HL-60 (cell line): Measurements from ENCODE around the gene LOXL1.

Source experiments
- DNase-seq, 2 experiments: peaks; one replicate each; pipeline ENCODE4 v3.0.0-alpha.2; 2010 to 2020; ENCODE audit warnings: low read depth in 1 of 2, low spot score in 1 of 2
- H3K27ac ChIP-seq: fragments of 250-450 bp; sonication (Bioruptor Pico); replicated peaks from 2 replicates; pipeline ENCODE4 v1.5.1; 2020; ENCODE audit warnings: mild to moderate bottlenecking, moderate library complexity
- H3K27me3 ChIP-seq: fragments of 250-450 bp; sonication (Bioruptor Pico); 2 replicates; pipeline ENCODE4 v1.5.1; 2021; ENCODE audit warnings: mild to moderate bottlenecking, moderate library complexity; ENCODE audit not compliant: insufficient read depth, poor library complexity, severe bottlenecking
- H3K4me3 ChIP-seq: replicated peaks from 2 replicates; pipeline ENCODE4 v1.5.1; 2011; ENCODE audit warnings: mild to moderate bottlenecking, control low read depth, low read length; ENCODE audit not compliant: insufficient read depth
- CTCF ChIP-seq: IDR thresholded peaks from one replicate; pipeline ENCODE4 v1.5.1; 2011; ENCODE audit warnings: low read length, control low read depth, inconsistent platforms; ENCODE audit not compliant: insufficient read depth
- GABPA ChIP-seq: IDR thresholded peaks from 2 replicates; pipeline ENCODE4 v1.6.1; 2012; ENCODE audit warnings: low read depth
- POLR2AphosphoS5 ChIP-seq: IDR thresholded peaks from 2 replicates; pipeline ENCODE4 v1.6.1; 2012; ENCODE audit warnings: low read depth
- SPI1 ChIP-seq: IDR thresholded peaks from 2 replicates; pipeline ENCODE4 v1.6.1; 2012; ENCODE audit warnings: low read depth, mild to moderate bottlenecking, borderline replicate concordance
- TF ChIP-seq, protein P1 (sequence below): IDR thresholded peaks from 2 replicates; pipeline ENCODE4 v1.6.1; 2012; ENCODE audit warnings: low read depth; ENCODE audit not compliant: insufficient replicate concordance

LOXL1 gene

DNA sequence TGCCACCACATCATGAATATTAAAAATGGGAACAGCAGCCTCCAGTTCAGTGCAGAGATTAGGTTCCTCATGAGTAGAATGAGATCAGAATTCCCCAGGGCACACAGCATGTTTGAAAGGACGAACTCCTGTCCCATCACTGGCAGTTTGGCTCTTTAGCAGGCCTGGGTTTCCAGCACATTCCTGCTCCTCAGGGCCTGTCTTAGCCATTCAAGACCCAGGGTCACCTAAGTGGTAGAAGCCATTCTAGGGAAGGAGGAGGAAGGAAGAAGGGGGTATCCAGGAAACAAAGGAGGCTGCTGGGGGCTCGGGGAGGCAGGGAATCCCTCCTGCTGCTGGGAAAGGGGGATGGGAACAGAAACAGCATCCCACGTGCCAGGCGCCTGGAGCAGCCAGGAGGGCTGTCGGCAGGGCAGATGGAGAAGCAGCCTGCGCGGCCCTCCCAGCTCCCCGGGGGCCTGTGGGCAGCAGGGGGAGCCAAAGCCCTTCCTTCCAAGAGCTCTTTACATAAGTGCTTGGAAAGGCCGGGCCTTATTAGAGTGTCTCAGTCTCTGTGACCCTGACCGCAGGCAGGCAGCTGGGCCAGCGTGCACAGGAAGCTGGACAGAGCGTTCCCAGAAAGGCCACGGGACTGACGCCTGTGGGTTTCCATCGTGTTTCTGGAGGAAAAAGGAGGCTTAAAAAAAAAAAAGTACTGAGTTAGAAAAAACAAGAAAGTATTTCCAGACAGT, 24.7 kb downstream of the LOXL1 start:
- Histone ChIP-seq H3K27ac (no peak overlapping the region), H3K27me3 (no peaks in the 10 kb centered on the region), H3K4me3 (no peak overlapping the region)
- peak; percentile 52 to 75 for DNase-seq
- TF ChIP-seq, protein P1, sequence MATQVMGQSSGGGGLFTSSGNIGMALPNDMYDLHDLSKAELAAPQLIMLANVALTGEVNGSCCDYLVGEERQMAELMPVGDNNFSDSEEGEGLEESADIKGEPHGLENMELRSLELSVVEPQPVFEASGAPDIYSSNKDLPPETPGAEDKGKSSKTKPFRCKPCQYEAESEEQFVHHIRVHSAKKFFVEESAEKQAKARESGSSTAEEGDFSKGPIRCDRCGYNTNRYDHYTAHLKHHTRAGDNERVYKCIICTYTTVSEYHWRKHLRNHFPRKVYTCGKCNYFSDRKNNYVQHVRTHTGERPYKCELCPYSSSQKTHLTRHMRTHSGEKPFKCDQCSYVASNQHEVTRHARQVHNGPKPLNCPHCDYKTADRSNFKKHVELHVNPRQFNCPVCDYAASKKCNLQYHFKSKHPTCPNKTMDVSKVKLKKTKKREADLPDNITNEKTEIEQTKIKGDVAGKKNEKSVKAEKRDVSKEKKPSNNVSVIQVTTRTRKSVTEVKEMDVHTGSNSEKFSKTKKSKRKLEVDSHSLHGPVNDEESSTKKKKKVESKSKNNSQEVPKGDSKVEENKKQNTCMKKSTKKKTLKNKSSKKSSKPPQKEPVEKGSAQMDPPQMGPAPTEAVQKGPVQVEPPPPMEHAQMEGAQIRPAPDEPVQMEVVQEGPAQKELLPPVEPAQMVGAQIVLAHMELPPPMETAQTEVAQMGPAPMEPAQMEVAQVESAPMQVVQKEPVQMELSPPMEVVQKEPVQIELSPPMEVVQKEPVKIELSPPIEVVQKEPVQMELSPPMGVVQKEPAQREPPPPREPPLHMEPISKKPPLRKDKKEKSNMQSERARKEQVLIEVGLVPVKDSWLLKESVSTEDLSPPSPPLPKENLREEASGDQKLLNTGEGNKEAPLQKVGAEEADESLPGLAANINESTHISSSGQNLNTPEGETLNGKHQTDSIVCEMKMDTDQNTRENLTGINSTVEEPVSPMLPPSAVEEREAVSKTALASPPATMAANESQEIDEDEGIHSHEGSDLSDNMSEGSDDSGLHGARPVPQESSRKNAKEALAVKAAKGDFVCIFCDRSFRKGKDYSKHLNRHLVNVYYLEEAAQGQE, result no peak
- peak; percentile 60 for TF ChIP-seq CTCF

DNA sequence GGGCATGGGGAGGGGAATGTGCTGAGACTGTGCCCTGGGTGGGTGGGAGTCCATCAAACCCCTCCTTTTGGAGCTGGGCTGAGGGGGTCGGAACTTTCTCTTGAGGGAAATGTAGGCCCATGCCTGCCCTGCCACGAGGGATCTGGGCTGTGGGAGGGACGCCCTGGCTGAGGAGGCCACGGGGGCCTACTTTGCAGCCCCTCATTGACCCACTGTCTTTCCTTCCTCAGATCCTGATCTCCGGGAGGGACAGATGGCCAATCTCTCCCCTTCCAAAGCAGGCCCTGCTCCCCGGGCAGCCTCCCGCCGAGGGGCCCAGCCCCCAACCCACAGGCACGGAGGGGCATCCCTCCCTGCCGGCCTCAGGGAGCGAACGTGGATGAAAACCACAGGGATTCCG, 25.3 kb downstream of the LOXL1 start:
- H3K4me3 ChIP-seq, result no peak overlapping the region
- TF ChIP-seq SPI1 (no peak), POLR2AphosphoS5 (no peak), CTCF (no peak), GABPA (no peak)
- TF ChIP-seq, protein P1, result no peak

DNA sequence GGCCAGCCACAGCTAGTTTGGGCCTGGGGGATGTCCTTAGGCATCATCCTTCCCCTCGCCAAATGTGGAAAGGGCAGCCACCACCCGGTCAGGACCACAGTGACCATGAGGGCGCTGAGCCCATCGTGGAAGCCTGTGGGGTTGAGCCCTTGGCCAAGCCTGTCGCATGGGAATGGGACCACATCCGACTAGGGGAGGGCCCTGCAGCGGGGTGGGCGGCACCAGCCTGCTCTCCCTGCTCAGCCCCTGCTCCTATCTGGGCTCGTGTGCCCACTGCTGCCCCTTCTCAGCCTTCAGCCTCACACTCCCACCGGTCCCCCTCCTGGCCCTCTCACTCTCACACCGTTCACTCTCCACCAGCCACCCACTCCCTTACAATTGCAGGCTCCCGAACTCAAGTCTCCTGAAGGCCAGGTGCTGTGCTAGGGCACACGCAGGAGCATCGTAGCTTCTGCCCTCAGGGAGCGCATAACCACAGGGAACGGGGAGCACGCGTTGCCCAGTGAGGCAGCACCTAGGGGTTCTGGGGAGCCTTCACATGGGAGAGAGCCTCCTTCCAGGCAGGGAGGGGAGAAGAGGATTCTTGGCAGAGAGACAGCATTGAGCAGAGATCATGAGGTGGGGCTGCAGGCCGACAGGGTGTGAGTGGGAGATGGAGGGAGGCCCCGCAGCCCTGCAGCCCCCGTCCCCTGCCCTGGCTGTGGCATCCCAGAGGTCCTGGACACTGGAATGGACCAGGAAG, 26.1 kb downstream of the LOXL1 start:
- H3K27me3 ChIP-seq, result no peaks in the 10 kb centered on the region
- DNase-seq, result no peak
- H3K4me3 ChIP-seq, result no peak overlapping the region
- TF ChIP-seq GABPA (no peak), CTCF (no peak), POLR2AphosphoS5 (no peak)
- TF ChIP-seq, protein P1, result no peak
- no peak overlapping the region for H3K27ac ChIP-seq

More for the DNA sequence above, 25.3 kb downstream of the LOXL1 start:
- Histone ChIP-seq H3K27me3 (no peaks in the 10 kb centered on the region), H3K27ac (no peak overlapping the region)
- DNase-seq, result no peak
